ENCODE data around the gene CNTFR. TPM values are rescaled to one million over a fixed set of nuclear protein-coding genes. Genes with fewer than 3 reads are reported as not detected.
A peak's percentile ranks its signal among the peaks of the same experiment; 100 is the strongest.

CNTFR gene
- total RNA-seq, 1 experiment from 2014 or later, result 0.24 TPM

DNA sequence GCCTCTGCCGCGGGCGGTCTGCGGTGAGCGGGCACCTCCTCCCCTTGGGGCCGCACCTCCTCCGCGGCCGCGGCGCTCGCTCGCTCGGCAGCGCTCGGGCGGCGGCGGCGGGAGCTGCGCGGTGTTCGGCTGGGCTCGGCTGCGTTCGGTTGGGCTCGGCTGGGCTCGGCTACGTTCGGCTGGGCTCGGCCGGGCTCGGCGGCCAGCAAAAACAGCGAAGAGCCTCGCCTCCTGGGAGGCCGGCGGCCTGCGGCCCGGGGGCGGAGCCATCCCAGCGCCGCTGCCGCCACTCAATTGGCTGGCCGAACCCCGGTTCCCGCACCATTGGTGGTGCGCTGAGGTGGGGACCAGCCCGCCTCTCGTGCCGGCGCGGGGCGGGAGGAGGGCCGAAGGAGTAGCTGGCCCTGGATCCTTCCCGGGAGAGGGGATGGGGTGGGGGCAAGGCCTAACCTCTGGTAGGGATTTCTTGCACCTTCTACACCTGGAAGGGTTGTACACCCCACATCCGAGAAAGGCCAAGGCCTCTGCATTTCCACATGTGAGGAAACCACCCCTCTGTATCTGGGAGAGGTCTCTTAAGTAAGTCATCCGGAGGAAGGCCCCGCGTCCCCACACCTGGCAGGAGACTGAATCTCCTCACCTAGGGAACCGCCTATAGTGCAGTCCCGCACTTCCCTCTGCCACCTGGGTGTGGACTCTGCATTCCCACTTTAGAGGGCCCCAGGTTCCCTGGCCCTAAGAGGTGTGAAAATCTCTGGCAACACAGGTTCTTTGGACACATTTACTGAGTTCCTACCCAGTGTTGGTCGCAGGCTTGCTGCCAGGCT is 66.3 kb downstream of the CNTFR start, which contains the start of gene ENHO:
TSS of gene ENHO (minus strand) at position 20 of the 827 bp plus-strand sequence. CDS start 1,295 bp downstream, outside the sequence.
- peak; percentile 81 to 89 for DNase-seq
- Histone ChIP-seq H3K27ac (no peak within 1 kb of the TSS), H3K4me3 (peak within 1 kb of the TSS; percentile 34), H3K4me1 (no peaks in the 10 kb centered on the region), H3K27me3 (peaks cover 6% of the 10 kb centered on the region), H3K36me3 (no peaks in the 10 kb centered on the region), H3K9me3 (replicated peaks) (no peaks in the 10 kb centered on the region)

DNA sequence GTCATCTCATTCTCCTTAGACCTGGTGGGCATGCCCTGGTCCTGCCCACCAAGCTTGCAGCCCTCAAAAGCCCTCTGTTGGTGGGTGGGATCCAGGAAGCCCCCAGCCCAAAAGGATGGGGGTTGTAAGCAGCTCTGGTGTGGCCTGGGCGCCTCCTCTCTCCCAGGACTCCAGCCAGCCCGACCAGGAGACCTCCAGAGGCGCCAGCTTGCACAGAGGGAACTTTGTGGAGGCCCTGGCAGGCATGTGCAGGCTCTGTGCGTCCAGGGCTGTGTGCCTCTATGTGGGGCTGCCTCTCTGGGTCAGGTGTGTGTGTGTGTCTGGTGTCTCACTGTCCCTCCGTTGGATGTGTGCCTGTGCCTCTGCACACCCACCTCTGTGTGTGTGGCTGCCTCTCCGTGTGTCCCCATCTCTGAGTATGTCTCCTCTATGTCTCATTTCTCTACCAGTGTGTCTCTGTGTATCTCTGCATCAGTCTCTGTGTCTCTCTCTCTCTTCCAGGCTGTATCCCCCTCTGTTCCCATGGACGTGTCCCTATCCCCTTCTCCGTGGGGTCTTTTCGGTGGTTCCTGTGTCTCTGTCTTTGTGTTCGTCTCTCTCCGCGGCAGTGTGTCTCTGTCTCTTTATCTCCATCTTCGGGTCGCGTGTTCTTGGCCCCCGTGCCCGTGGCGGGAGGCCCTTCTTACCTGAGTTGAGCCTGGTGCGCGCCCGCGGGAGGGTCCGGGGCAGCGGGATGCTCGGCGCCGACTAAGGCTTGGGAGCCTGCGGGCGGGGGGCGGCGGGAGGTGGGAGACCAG is 67.2 kb downstream of the CNTFR start:
- H3K4me3 ChIP-seq, result peak overlapping the region; percentile 34

DNA sequence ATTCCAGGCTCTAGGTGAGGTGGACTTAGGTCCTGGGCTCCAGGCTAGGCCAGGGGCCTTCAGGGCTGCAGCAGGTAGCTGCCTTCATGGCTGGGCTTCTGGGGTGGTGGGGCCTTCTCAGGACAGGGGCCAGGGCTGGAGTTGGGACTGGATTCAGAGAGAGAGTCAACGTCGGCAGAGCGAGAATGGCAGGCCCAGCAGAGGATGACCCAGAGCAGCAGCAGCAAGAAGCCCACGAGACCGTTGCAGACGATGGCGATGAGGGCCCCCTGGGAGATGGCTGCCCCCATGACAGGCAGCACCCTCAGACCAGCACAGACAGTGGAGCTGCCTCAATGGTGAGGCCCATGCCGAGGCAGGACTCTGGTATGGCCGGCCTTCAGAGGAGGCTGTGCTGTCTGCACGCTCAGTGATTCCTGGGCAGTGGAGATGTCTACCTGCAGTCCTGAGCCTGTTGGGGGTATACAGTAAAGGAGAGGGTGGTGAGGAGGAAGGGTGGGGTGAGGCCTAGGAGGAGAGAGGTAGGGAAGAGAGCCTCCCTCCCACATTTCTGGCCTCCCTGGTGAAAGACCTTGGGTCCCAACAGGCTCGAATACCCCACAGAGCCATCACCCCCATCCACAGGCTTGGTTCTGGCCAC is 68.0 kb downstream of the CNTFR start:
- H3K9me3 ChIP-seq (replicated peaks), result no peaks in the 10 kb centered on the region
- H3K4me1 ChIP-seq, result no peaks in the 10 kb centered on the region
- H3K27ac ChIP-seq, result no peak overlapping the region
- no peak for DNase-seq
- H3K4me3 ChIP-seq, result no peak overlapping the region
- H3K36me3 ChIP-seq, result no peaks in the 10 kb centered on the region
- peaks cover 6% of the 10 kb centered on the region for H3K27me3 ChIP-seq

More for the DNA sequence above, 67.2 kb downstream of the CNTFR start:
- Histone ChIP-seq H3K27me3 (peaks cover 6% of the 10 kb centered on the region), H3K4me1 (no peaks in the 10 kb centered on the region), H3K27ac (no peak overlapping the region), H3K36me3 (no peaks in the 10 kb centered on the region), H3K9me3 (replicated peaks) (no peaks in the 10 kb centered on the region)
- no peak for DNase-seq

DNA sequence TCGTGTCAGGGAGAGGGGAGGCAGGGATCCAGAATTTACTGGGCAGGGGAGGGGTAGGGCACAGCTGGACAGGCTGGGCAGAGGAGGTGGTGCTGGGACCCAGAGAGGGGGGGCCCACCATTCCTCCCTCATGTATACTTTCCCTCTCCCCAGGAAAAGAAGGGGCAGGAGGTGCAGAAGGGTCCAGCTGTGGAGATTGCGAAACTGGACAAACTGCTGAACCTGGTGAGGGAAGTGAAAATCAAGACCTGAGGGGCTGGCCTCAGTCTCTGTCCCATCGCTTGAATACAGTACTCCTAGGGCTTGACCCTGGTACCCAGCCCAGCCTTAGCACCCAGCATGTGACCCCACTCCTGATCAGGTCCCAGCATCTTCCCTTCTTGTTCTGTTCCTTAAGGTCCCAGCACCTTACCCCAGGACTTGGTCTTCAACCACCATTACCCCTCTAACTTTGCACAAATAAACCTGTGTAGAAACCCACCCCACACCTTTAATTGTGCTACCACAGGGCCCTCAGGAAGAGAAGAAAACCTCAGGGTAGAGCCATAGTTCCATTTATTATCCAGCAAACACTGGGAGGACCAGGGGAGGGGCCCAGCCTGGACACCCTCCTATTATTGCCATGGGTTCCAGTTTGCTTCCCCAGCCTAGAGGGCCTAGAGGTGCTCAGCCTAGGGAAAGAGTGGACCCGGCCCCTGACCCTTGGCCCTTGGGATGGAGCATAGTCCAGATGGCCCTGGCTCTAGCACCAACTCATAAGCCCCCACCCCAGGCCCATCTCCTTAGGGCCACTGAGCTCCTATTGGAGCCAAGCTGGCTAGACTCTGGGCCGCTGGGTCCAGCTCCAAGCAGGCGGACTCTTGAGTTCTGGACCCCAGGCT is 68.8 kb downstream of the CNTFR start:
- H3K27me3 ChIP-seq, result peaks cover 6% of the 10 kb centered on the region
- no peaks in the 10 kb centered on the region for H3K9me3 ChIP-seq (replicated peaks)
- H3K4me3 ChIP-seq, result no peak overlapping the region
- DNase-seq, result no peak
- no peaks in the 10 kb centered on the region for H3K36me3 ChIP-seq
- no peaks in the 10 kb centered on the region for H3K4me1 ChIP-seq
- no peak overlapping the region for H3K27ac ChIP-seq

DNA sequence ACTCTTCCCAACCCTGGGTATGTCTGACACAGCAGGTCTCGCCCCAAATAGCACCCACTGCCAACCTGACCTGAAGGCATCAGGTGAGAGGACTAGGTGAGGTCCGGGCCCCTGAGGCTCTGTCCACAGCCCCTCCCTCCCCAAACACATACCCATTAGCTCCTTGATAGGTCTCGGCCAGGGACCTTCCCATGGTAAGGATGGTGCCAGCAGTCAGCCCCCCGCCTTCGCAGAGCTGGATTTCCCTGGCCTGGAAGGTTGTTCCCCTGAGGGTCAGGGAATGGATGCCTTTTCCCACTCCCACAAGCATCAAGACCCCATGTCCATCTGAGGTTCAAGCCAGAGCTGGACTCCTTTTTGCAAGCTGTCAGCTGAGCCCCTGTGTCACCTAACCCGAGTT is 69.4 kb downstream of the CNTFR start:
- Histone ChIP-seq H3K36me3 (no peaks in the 10 kb centered on the region), H3K4me1 (no peaks in the 10 kb centered on the region), H3K27ac (no peak overlapping the region), H3K9me3 (replicated peaks) (no peaks in the 10 kb centered on the region), H3K27me3 (peaks cover 7% of the 10 kb centered on the region), H3K4me3 (no peak overlapping the region)
- DNase-seq, result no peak

DNA sequence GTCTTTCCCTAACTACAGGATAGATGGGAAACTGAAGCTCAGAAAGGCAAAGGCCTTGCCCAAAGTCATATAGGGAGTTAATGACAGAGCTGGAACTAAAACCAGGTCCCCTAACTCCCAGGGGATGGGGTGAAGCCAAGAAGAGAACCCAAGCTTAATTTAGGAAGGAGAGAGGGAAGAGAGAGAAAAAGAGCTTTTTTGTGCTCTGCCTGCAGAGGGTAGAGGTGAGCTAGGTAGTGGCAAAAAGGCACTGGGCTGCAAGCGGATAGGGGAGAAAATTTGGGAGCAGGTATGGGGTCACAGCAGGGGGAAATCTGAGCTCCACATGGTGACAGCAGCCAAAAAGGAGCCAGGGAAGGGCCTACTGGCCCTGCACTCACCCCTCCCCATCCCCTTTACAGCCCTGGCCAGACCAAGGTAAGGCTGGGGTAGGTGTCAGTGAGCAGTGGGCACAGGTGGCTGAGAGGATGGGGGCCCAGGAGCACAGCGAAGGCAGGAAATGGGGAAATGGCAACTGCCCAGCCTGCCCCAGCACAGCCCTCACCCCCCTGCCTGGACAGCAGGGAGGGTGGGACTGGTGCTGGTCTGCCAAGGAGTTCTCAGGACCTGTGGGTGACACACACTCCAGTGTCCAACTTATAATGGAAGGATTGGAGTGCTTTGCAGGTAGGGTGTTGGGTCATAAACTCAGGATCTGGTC is 70.1 kb downstream of the CNTFR start:
- Histone ChIP-seq H3K27ac (no peak overlapping the region), H3K4me1 (no peaks in the 10 kb centered on the region), H3K9me3 (replicated peaks) (no peaks in the 10 kb centered on the region), H3K27me3 (peaks cover 9% of the 10 kb centered on the region), H3K36me3 (no peaks in the 10 kb centered on the region), H3K4me3 (no peak overlapping the region)
- no peak for DNase-seq

DNA sequence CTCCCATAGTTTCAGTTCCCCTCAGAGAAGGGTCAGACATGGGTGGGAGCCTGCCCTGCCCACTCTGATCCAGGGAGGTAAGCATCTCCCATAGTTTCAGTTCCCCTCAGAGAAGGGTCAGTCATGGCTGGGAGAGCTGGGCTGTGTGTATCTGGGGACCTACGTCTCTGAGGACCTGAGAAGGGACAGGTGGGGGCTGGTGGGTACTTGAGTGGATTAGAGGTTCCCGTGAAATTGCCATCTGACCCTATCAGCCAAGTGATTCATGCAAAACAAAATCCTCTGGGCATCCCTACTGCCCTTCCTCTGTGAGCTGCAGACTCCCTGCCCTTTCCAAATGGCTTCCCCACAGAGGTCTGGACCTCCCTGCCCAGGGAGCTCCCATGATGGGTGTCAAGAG is 70.6 kb downstream of the CNTFR start:
- Histone ChIP-seq H3K27ac (no peak overlapping the region), H3K27me3 (peaks cover 9% of the 10 kb centered on the region), H3K36me3 (no peaks in the 10 kb centered on the region), H3K4me3 (no peak overlapping the region), H3K4me1 (no peaks in the 10 kb centered on the region), H3K9me3 (replicated peaks) (no peaks in the 10 kb centered on the region)
- no peak for DNase-seq

DNA sequence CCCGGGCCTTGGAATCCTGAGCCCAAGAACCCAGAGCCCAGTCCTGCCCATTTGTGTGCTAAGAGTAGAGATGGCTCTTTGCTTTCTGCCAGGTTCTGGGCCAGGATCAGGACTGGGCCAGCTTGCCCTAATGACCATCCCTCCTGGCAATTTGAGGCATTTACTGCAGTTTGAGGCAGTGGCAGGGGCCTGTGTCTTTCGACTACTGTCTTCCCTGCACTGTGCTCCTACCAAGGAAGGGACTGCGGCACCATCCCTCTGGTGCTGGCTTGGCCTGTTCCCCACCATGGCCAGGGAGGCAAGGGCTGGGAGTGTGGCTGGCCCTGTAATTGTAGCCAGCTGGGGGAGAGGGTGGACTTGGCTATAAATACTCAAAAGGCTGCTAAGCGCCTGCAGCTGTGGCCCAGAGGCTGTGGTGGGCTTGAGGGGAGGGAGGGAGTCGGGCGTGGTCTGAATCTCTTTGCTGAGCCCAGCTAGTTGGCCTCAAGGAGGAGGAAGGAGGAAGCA is 71.4 kb downstream of the CNTFR start:
- H3K4me1 ChIP-seq, result no peaks in the 10 kb centered on the region
- H3K9me3 ChIP-seq (replicated peaks), result no peaks in the 10 kb centered on the region
- no peak overlapping the region for H3K27ac ChIP-seq
- no peaks in the 10 kb centered on the region for H3K36me3 ChIP-seq
- H3K4me3 ChIP-seq, result no peak overlapping the region
- no peak for DNase-seq
- H3K27me3 ChIP-seq, result peaks cover 9% of the 10 kb centered on the region

DNA sequence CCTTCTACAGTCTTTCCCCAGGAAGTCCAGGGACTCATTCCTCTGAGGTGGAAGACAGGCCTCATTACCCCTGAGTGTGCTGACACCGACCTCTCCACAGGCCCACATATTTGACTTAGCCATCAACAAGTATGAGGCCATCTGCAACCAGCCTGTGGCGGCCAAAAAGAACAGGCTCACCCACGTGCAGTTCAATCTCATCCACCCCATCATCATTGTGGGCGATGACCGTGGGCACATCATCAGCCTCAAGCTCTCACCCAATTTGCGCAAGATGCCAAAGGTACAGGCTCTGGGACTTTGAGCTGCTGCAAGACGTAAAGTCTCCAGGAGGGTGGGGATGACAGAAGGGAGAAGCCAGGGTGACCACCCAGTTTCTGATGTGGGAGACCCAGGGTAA is 72.3 kb downstream of the CNTFR start:
- Histone ChIP-seq H3K36me3 (no peaks in the 10 kb centered on the region), H3K9me3 (replicated peaks) (no peaks in the 10 kb centered on the region), H3K4me1 (no peaks in the 10 kb centered on the region), H3K27ac (no peak overlapping the region), H3K4me3 (no peak overlapping the region), H3K27me3 (peaks cover 5% of the 10 kb centered on the region; the same call in 1 of the 2 replicates)
- no peak for DNase-seq

DNA sequence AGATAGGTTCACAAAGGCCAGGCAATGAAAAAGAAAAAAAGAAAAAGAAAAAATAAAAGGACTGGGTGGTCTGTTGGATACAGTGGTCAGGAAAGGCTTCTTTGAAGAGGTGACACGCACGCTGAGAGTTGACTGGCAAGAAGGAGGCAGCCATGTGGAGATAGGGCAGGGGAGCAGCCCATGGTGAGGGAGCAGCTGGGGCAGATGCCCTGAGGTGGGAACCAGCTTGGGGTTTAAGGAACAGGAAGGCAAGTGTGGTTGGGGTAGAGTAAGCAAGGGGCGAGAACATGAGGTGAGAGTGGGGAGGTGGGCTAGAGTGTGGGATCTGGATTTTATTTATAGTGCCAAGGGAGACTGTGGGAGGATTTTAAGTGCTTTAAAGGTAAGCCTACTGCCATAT is 73.6 kb downstream of the CNTFR start:
- Histone ChIP-seq H3K27me3 (peaks cover 3% of the 10 kb centered on the region; the same call in 1 of the 2 replicates), H3K36me3 (no peaks in the 10 kb centered on the region), H3K27ac (no peak overlapping the region), H3K4me1 (no peaks in the 10 kb centered on the region), H3K4me3 (no peak overlapping the region), H3K9me3 (replicated peaks) (no peaks in the 10 kb centered on the region)
- no peak for DNase-seq

DNA sequence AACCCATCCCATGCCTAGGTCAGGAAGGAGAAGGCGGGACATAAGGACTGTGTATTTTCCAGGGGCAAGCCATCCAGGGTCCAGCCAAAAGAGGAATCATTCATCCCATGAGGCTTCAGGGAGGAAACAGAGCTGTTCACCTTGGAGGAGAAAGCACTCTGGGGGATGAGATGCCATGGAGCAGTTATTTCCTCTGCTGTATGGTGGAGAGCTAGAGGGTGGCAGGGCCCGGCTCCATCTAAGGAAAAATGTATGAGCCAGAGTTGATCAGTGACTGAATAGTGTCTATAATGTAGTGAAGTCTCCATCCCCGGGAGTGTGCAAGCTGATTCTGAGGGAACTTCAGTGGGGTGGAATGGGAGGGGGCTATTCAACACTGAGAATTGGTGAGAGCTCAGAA is 74.7 kb downstream of the CNTFR start:
- H3K9me3 ChIP-seq (replicated peaks), result no peaks in the 10 kb centered on the region
- H3K4me3 ChIP-seq, result no peak overlapping the region
- H3K27me3 ChIP-seq, result peaks cover 3% of the 10 kb centered on the region; the same call in 1 of the 2 replicates
- H3K36me3 ChIP-seq, result no peaks in the 10 kb centered on the region
- no peaks in the 10 kb centered on the region for H3K4me1 ChIP-seq
- H3K27ac ChIP-seq, result no peak overlapping the region
- no peak for DNase-seq

DNA sequence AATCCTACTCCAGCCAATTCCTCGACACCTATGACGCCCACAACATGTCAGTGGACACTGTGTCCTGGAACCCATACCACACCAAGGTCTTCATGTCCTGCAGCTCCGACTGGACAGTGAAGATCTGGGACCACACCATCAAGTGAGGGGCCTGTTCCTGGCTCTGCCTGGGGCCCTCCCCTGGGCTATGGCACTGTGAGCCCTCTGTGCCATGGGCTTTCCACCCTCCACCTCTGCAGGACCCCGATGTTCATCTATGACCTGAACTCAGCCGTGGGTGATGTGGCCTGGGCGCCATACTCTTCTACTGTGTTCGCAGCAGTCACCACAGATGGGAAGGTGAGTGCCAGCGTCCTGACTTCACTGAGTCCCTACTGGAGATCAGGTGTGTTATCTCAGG is 75.1 kb downstream of the CNTFR start:
- Histone ChIP-seq H3K4me1 (no peaks in the 10 kb centered on the region), H3K27me3 (peaks cover 3% of the 10 kb centered on the region; the same call in 1 of the 2 replicates)

DNA sequence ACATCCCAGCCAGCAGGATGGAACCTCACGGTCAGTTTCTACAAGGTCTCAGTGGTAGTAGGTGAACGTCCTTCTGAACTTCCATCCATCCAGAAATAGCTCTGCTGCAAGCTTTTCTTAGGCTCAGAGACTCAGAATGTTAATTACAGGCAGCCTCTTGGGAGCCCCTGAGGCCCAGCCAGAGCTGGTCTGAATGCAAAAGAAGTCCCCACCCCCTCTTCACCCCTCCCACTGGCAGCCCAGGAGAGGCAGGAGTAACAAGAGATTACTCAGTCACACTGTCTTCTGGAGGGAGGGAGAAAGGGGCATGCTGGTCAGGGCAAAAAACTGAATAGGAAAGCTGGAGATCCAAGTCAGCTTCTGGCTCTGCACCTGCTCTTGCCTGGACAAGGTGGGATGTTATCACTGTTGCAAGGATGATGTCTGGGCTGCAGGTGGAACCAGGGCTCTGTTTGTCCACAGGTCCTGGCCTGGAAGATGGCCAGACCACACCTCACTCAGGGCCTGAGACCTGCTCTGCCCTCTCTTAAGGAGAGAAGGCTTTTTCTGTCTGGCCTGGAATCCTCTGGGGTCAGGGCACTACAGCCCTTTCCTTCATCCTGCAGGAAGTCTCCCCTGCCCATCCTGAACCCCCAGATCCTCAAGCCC is 75.8 kb downstream of the CNTFR start:
- H3K36me3 ChIP-seq, result no peaks in the 10 kb centered on the region
- DNase-seq, result no peak
- H3K9me3 ChIP-seq (replicated peaks), result no peaks in the 10 kb centered on the region
- H3K27me3 ChIP-seq, result peaks cover 3% of the 10 kb centered on the region; the same call in 1 of the 2 replicates
- no peaks in the 10 kb centered on the region for H3K4me1 ChIP-seq
- H3K27ac ChIP-seq, result no peak overlapping the region
- no peak overlapping the region for H3K4me3 ChIP-seq

More for the DNA sequence above, 75.1 kb downstream of the CNTFR start:
- Histone ChIP-seq H3K36me3 (no peaks in the 10 kb centered on the region), H3K27ac (no peak overlapping the region), H3K9me3 (replicated peaks) (no peaks in the 10 kb centered on the region), H3K4me3 (no peak overlapping the region)
- no peak for DNase-seq

Measured in SJCRH30 (cell line).